Peyer's patch (tissue), 4 donors: ENCODE results near the gene LGALS7. TPM values are rescaled to one million over a fixed set of nuclear protein-coding genes. Genes with fewer than 3 reads are reported as not detected.

Experiments used
- DNase-seq, 3 donors: peaks; one replicate each; pipeline ENCODE4 v3.0.0-alpha.2; 2017 to 2019
- H3K27ac ChIP-seq, 4 donors: fragments of 200-600 bp; sonication (generic); one replicate each; pipeline ENCODE4 v1.5.1; 2016 to 2019
- H3K27me3 ChIP-seq, 2 donors: fragments of 200-600 bp; sonication (generic); one replicate each; pipeline ENCODE4 v1.5.1; 2019
- H3K36me3 ChIP-seq, 3 donors: fragments of 200-600 bp; sonication (generic); one replicate each; pipeline ENCODE4 v1.5.1; 2016 to 2019
- H3K4me1 ChIP-seq, 4 donors: fragments of 200-600 bp; sonication (generic); one replicate each; pipeline ENCODE4 v1.5.1; 2016 to 2019
- H3K4me3 ChIP-seq, 4 donors: fragments of 200-600 bp; sonication (generic); 1 replicate in 3 of 4; 2 replicates in 1 of 4; pipeline ENCODE4 v1.5.1; 2016 to 2019; ENCODE audit warnings: mild to moderate bottlenecking in 1 of 4
- H3K9me3 ChIP-seq, 4 donors: fragments of 200-600 bp; sonication (generic); one replicate each; pipeline ENCODE4 v1.5.1; 2016 to 2019; ENCODE audit warnings: mild to moderate bottlenecking in 1 of 4
- POLR2A ChIP-seq, 2 donors: fragments of 450-650 bp; IDR thresholded peaks; one replicate each; pipeline ENCODE4 v1.5.1; 2017; ENCODE audit warnings: antibody characterized with exemption in 2 of 2, mild to moderate bottlenecking in 2 of 2, moderate library complexity in 2 of 2
- total RNA-seq, 4 donors: library from RNA; depleted of rRNA; stranded (reverse); fragments of >200 nt; gene quantifications; one replicate each; pipeline ENCODE4 v1.1.0, GENCODE V29; 2016
- TF ChIP-seq, protein P1 (sequence below), 6 experiments: fragments of 450-650 bp in 4 of 6; fragments of 200-600 bp in 2 of 6; sonication (generic) in 1 of 6; IDR thresholded peaks; one replicate each; pipeline ENCODE4 v1.5.1; 2017 to 2019; ENCODE audit warnings: antibody characterized with exemption in 6 of 6, mild to moderate bottlenecking in 3 of 6, moderate library complexity in 1 of 6

The LGALS7 gene
- total RNA-seq, 4 donors from 2014 or later, result not detected

DNA sequence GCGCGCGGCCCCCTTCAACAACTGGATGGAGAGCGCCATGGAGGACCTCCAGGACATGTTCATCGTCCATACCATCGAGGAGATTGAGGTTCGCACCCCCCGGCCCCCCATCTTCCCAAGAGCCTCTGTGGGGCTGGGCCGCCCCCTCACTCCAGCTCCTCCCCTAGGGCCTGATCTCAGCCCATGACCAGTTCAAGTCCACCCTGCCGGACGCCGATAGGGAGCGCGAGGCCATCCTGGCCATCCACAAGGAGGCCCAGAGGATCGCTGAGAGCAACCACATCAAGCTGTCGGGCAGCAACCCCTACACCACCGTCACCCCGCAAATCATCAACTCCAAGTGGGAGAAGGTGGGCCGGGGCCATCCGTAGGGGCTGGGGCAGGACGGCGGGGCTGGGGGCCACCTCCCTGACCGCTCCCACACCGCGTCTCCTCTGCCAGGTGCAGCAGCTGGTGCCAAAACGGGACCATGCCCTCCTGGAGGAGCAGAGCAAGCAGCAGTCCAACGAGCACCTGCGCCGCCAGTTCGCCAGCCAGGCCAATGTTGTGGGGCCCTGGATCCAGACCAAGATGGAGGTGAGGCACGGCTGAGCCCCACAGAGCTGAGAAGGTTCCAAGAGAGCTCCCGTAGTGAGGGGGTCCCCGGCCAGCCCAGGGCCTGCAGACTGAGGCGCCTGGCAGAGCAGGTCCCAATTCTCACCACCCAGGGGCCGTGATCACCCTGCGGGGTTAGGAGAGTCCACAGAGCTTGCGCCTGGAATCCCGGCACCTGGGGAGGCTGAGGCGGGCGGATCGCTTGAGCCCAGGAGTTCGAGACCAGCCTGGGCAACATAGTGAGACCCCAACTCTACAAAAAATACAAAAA lies 49.1 kb downstream of the LGALS7 start:
- Histone ChIP-seq H3K36me3 (peaks cover 0 to 100% (median 0%) of the 10 kb centered on the region in 3 donors), H3K4me1 (peaks cover 0 to 20% (median 0%) of the 10 kb centered on the region in 4 donors)

DNA sequence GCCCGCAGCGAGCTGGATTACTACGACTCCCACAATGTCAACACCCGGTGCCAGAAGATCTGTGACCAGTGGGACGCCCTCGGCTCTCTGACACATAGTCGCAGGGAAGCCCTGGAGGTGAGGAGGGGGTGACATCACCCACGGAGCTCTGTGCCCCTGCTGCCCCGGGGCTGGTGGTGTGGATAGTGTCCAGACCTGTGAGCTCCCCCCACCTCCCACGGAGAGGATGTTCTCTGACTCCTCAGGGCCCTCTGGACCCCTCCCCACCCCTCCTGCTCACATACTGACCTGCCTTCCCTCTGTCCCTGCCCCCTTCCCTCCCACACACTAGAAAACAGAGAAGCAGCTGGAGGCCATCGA lies 49.7 kb downstream of the LGALS7 start:
- Histone ChIP-seq H3K4me3 (no peak overlapping the region), H3K9me3 (no peaks in the 10 kb centered on the region), H3K27ac (peak overlapping the region in 1 of 4 donors; percentile 52), H3K27me3 (no peaks in the 10 kb centered on the region), H3K36me3 (peaks cover 0 to 100% (median 0%) of the 10 kb centered on the region in 3 donors), H3K4me1 (peaks cover 0 to 17% (median 0%) of the 10 kb centered on the region in 4 donors)
- TF ChIP-seq POLR2A (IDR thresholded peaks at IDR 0.05), result no peak
- TF ChIP-seq, protein P1, sequence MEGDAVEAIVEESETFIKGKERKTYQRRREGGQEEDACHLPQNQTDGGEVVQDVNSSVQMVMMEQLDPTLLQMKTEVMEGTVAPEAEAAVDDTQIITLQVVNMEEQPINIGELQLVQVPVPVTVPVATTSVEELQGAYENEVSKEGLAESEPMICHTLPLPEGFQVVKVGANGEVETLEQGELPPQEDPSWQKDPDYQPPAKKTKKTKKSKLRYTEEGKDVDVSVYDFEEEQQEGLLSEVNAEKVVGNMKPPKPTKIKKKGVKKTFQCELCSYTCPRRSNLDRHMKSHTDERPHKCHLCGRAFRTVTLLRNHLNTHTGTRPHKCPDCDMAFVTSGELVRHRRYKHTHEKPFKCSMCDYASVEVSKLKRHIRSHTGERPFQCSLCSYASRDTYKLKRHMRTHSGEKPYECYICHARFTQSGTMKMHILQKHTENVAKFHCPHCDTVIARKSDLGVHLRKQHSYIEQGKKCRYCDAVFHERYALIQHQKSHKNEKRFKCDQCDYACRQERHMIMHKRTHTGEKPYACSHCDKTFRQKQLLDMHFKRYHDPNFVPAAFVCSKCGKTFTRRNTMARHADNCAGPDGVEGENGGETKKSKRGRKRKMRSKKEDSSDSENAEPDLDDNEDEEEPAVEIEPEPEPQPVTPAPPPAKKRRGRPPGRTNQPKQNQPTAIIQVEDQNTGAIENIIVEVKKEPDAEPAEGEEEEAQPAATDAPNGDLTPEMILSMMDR (IDR thresholded peaks at IDR 0.05), result no peak
- DNase-seq, result no peak

More for the DNA sequence above, 49.1 kb downstream of the LGALS7 start:
- H3K4me3 ChIP-seq, result no peak overlapping the region
- peak overlapping the region in 1 of 4 donors; percentile 52 for H3K27ac ChIP-seq
- DNase-seq, result no peak
- TF ChIP-seq, protein P1 (IDR thresholded peaks at IDR 0.05), result no peak
- TF ChIP-seq POLR2A (IDR thresholded peaks at IDR 0.05), result no peak
- no peaks in the 10 kb centered on the region for H3K27me3 ChIP-seq
- H3K9me3 ChIP-seq, result no peaks in the 10 kb centered on the region

DNA sequence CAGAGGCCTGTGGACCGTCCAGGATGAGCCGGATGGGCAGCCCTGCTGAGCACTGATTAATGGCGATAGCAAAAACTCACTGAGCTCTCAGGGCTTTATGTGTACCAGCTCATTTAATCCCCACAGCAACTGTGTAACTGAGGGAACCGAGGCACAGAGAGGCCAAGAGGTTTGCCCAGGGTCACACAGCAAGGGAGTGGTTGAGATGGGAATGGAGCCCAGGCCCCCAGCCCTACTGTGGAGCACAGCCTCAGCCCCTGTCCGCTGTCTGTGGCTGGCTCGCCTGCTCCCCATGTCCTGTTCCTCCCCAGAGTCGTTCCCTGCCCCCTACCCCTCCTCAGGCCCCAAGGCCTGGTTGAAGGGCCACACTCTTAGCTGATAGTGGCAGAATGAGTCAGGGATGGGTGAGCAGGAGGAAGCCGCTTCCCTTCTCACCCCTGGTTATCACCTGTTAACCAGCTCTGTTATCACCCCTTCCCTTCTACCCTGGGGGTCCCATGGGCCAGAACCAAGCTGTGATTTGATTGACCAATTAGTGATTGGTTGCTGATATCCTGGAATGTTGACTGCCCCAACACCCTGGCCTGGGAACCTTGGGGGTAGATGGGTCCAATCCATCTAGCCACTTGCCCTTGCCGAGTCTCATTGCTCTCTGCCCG lies 50.2 kb downstream of the LGALS7 start:
- no peaks in the 10 kb centered on the region for H3K9me3 ChIP-seq
- no peak for DNase-seq
- TF ChIP-seq, protein P1 (IDR thresholded peaks at IDR 0.05), result no peak
- TF ChIP-seq POLR2A (IDR thresholded peaks at IDR 0.05), result no peak
- peaks cover 0 to 100% (median 0%) of the 10 kb centered on the region in 3 donors for H3K36me3 ChIP-seq
- H3K4me3 ChIP-seq, result no peak overlapping the region
- peak overlapping the region in 2 of 4 donors; percentile 41 to 52 for H3K27ac ChIP-seq
- peaks cover 0 to 14% (median 0%) of the 10 kb centered on the region in 4 donors for H3K4me1 ChIP-seq
- no peaks in the 10 kb centered on the region for H3K27me3 ChIP-seq

DNA sequence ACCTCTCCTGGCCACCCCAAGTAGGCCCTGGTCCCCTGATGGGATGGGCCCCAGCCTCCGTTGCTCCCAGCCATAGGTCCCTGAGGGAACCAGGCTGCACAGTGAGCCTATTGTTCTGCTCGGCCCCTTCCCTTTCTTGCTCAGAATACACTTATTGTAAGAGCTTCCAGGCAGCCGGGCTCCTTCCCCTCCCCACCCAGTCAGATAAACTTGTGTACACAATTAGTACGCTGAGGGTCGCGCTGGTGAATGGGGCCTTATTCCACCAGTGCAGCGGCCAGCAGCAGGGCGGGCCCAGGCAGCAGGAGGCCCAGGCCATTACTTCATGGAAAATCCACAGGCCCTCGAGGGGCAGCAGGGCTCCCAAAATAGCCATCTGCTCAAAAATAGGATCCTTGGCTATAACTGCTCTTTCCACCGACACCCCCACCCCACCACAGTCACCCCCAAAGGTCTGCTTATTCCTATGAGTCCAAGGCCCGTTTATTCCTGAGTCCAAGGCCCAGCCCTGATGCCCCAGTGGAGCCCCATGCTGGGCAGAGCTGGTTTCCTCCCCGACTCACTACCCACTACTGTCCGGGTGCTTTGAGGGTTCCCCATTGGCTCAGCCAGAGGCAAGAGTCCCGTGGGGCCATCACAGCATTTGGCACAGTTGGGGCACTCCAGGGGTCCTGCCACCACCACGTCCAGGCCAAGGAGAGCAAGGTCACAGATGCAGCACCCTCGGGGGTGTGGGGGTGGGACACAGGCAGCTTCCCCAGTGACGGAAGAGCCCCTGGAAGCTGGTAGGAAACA lies 51.1 kb downstream of the LGALS7 start:
- peak overlapping the region in 2 of 4 donors; percentile 41 to 52 for H3K27ac ChIP-seq
- no peaks in the 10 kb centered on the region for H3K27me3 ChIP-seq
- no peaks in the 10 kb centered on the region for H3K9me3 ChIP-seq
- H3K4me1 ChIP-seq, result peaks cover 0 to 6% (median 0%) of the 10 kb centered on the region in 4 donors
- TF ChIP-seq POLR2A (IDR thresholded peaks at IDR 0.05), result no peak
- TF ChIP-seq, protein P1 (IDR thresholded peaks at IDR 0.05), result no peak
- H3K4me3 ChIP-seq, result no peak overlapping the region
- H3K36me3 ChIP-seq, result peaks cover 0 to 100% (median 0%) of the 10 kb centered on the region in 3 donors
- no peak for DNase-seq

DNA sequence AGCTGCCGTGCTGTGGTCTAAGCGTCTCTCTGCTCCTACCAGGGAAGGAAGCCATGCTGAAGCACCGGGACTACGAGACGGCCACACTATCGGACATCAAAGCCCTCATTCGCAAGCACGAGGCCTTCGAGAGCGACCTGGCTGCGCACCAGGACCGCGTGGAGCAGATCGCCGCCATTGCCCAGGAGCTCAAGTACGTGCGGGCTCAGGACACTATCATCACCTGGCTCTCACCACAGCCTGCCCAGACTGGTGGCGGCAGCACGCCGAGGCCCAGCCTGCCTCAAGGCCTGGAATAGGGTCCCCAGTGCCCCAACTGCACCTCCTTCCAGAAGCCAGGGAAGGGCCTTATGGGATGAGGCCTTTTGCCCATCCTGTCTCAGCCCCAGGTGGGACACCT lies 51.8 kb downstream of the LGALS7 start:
- no peak for DNase-seq
- Histone ChIP-seq H3K27me3 (no peaks in the 10 kb centered on the region), H3K9me3 (no peaks in the 10 kb centered on the region), H3K4me1 (peaks cover 0 to 6% (median 0%) of the 10 kb centered on the region in 4 donors), H3K27ac (peak overlapping the region in 1 of 4 donors; percentile 52), H3K36me3 (peaks cover 0 to 100% (median 0%) of the 10 kb centered on the region in 3 donors), H3K4me3 (no peak overlapping the region)
- no peak for TF ChIP-seq POLR2A (IDR thresholded peaks at IDR 0.05)
- TF ChIP-seq, protein P1 (IDR thresholded peaks at IDR 0.05), result no peak
